Iris pigment epithelial cell (primary cell): Measurements from ENCODE around the gene TACC2.

Experiments
- DNase-seq: peaks from one replicate; pipeline ENCODE4 v3.0.0-alpha.2; 2011; ENCODE audit warnings: low read depth

The TACC2 gene

DNA sequence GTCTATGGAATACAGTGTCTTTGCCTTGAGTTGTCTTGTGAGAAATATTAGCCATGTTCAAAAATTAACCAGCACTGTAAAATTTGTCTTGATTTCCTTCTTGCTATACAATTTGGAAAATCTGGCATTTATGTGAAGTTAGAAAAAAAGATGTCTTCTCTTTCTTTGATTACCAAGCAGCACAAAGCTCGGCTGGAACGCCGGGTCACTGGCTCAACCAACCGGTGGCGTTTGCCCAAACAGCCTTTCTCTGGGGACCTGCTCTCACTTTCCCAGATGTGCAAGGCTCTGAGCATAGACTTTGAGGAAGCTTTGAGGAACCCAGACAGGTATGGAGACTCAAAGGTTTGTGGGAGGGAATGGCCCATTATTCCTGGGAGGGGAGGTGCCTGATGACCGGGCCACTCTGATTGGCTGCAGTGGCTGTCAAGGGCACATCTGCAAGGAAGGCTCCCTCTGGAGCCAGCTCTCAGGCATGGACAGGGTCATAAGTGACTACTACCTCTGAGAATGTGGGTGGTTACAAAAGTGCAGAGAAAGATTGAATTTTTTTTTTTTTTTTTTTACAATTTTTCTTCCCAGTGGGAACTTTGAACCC, 287.7 kb downstream of the TACC2 start:
- DNase-seq = no peak

DNA sequence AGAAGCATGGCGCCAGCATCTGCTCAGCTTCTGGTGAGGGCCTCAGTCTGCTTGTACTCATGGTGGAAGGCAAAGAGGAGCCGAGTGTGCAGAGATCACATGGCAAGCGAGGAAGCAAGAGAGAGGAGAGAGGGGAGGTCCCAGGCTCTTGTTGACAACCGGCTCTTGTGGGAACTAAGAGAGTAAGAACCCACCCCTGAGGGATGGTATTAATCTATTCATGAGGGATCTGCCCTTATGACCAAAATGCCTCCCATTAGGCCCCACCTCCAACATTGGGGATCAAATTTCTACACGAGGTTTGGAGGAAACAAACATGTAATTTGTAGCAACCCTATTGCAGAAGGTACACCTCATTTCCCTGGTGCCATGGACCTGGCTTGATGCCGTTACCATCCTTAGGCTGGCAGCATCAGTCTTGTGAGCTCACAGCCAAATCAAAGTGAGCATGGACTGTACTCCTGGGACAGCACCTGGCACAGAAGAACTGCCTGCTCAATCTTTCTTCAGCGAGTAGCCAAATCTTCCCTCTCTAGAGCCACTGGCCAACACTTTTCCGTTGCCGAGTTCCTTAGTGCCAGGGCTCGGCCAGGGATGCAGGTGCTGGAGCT, 288.7 kb downstream of the TACC2 start:
- DNase-seq = no peak

DNA sequence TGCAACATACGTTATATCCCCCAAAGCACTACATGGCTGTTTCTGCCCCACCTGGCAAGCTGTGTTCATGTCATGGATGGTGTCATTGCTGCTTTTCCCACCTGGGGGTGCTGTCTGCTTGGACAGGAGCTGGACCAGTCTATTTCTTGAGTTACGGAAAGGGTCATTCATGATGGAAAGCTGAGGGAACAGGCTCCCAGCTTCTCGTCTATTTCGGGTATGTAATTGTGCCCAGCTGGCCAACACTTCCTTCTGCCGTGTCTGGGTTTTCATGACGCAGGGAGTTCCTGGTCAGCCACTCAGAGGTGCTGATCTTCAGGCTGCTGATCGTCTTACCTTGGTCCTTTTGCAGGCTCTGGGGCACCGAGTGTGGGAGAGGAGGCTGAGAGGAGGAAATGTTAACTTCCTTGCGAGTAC, 290.8 kb downstream of the TACC2 start:
- peak; percentile 59 for DNase-seq

DNA sequence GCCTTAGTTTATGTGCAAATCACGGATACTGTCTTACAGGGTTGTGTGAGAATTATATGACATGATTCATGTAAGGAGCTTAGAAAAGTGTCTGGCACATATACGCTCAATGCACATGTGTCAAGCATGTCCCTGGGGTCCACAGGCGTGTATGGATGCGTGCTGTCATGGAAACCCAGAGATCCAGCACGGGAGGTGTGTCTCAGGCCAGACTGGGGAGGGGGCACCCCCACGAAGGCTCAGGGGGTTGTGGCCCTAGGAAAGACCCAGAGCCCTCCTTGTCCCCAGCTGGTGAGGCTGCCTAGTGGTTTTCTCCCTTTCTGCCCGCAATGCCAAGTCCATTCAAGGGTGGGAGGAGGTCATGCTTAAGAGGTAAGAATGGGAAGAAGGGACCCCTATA, 291.2 kb downstream of the TACC2 start:
- DNase-seq = no peak

DNA sequence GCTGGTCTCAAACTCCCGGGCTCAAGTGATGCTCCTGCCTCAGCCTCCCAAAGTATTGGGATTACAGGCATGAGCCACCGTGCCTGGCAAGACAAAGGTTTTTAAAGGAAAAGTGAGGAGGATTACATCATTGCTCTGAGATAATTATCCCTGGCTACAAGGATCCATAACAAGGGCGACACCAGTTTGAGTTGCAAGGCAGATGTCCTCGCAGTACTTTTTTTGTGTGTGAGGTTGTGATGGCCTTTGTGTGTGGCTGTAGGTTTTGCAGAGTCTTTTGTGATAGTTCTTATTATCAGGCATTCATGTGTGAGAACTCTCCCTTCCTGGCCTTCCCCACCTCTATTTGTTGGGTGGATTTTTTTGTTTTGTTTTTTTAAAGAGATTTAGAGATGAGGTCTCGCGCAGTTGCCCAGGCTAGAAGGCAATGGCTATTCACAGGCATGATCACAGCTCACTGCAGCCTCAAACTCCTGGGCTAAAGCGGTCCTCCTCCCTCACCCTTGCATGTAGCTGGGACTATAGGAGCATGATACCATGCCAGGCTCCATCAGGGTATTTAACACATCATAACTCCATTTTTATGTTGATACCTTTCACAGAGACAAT, 292.2 kb downstream of the TACC2 start:
- no peak for DNase-seq

DNA sequence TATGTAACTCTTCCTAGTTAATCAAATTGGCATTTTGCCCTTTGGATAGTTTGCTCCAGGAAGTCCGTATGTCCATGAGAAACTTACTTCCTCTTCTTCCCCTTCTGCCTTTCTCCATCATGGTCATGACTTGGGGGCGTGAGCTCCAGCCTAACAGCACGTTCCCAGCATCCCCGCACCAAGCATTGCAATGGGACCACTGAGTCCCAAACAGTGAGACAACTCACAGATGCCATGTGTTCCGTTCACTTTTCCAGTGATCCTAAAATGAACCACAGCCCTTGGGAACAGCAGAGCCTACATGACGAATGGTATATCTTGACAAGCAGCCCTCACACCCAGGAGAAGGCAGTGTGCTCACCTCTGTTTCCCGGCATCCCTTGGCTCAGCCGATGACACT, 292.8 kb downstream of the TACC2 start:
- DNase-seq = no peak

DNA sequence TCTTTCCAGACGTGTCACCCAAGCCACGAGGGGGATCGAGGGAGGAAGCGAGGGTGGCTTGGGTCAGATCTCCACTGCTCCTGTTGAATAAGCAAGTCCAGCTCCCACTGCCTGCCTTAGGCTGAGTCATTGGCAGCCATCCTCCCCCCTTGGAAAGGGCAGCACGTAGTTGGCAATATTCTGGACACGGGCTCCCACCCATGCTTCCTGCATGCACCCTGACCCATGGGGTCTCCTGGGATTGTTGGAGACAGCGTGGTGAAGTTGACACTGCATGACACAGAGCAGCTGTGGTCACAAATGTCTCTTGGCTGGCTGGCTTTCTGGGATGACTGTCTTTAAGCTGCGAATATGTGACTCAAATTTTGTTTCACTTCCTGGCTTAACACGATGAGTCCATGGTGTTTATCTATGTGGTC, 293.3 kb downstream of the TACC2 start:
- DNase-seq = no peak

DNA sequence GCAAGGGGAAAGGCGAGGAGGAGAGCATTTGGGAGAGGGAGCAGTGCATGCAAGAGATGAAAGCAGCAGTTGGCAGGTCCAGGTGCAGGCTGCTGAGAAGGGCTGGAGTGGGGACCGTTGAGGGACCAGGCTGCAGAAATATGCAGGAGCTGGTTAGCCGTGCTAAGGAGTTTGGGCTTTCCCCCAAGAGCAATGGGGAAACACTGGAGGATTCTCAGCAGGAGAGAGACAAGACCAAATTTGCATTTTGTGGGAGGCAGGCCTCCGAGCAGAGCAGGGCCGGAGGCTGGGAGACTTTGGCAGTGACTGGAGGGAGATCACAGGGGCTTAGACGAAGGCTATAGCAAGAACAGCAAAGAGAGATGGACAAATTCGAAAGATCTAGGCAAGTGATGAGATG, 293.9 kb downstream of the TACC2 start:
- no peak for DNase-seq

DNA sequence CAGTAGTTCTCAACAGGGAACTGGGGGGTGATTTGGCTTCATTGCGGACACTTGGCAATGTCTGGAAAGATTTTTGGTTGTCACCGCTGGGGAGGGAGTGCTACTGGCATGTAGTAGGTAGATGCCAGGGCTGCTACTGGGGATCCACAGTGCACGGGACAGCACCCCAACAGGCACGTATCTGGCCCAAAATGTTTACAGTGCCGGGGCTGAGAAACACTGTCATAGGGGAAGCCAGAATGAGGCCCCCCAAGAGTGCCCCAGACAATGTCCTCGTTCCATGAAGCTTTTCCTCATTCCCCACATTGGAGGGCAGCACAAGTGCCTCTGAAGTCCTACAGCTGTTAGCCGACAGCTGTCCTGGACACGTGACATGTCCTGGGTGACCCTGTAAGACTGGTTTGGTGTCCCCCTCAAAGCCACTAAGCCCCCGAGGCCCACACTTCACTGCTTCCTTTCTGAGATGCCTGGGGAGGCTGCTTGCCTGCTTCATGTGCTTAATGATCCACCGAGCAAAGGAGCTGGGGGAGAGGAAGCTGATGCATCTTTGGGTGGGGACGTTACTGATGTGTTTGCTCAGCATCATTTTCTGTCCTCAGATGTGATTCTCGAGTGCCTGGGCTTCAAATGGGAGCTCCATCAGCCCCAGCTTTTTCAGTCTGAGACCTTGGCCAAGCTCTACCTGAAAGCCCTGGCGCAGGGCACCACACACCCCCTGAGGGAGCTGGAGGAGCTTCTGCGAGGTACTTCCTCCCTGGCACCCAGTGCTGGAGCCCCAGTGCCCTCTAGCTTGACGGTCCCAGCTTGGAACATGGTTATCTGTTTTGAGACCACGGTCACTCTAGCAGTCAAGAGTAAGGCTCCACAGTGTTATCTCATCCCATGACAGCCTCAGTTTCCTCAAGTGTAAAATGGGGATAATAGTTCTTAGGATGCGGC, 296.8 kb downstream of the TACC2 start:
- no peak for DNase-seq

DNA sequence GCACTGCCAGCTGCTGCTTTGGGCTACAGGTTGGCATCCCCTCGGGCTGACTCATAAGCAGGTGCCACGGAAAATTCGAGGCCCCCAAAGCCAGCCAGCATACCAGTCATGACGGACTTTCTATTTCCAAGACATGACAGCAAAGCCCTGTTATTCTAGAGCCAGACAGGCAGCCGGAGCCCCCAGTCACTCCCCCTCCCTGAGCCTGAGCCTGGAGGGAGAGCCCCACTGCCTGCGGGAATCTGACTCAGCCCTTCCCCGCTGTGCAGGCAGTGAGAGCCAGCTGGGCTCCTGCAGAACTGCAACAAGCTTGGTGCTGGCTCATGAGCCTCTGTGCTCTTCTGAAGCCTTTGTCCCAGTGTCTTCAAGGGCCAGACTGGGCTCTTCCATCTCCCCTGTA, 297.9 kb downstream of the TACC2 start:
- DNase-seq = peak; percentile 72

DNA sequence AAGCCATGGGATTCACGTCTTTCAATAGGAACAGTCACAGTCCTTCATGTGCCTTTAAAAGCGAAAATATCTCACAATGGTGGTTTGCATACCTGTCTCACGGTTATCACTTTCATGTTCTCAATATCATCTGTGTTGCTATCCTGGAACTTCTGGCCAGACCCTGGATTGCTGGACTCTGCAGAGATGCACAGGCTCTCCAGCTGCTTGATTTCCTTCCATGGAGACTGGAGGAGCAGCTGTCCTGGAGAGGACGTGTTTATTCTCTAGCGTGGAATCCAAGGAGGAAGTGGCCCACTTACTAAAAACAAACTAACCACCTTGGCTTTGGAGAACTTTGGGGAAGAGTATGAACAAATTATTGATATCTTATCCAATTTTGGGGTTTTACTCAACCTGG, 298.6 kb downstream of the TACC2 start:
- DNase-seq = no peak

DNA sequence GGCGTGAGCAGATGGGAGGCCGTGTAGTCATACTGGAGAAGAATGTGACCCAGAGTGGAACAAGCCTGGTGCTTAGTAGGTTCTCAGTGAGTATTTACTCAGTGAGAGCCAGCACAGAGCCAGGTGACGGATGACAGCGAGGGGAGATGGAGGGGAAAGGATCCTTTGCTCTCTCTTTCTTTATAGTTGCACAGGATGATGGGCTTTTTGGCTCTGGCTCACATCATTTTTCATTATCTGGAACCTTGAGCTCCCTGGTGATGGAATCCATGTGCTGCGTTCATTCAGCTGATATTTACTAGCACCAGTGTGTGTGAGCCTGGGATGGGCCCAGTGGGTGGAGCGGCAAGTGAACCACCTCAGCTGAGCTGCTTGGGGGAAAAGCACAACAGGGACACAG, 299.3 kb downstream of the TACC2 start:
- DNase-seq = no peak

DNA sequence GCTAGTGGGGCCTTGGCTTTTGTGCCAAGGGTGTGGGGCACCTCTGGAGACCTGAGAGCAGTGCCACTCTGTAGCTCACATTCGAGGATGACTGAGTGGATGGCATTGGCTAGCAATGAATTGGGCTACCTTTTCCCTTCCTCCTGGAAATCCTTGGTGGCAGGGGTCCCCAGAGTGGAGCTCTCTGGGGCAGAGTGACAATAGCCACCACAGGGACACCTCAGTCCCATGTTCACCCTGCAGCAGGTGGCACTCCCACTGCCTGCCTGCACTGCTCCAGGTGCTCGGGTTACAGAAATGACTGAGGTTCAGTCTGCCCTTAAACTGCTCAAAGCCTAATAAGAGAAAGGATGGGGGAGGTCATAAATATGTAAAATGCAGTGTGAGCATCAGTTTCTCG, 300.0 kb downstream of the TACC2 start:
- DNase-seq = no peak

DNA sequence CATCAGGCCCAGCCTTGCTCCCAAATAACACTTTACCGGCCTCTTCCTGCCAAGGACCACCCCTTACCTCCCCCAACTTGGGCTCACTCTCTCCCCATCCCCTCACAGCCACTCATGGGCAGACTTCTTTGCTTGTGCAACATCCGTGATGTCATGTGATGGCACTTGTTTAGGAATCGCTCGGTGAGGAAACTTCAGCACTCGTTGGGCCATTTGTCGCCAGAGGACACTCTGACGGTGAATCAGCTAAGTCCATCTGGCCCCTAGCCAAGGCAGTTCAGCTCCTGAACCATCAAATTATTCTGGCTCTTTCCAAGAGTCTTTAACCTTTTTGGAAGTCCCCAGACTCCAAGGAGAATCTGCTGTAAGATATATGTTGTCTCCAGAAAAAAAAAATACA, 301.4 kb downstream of the TACC2 start:
- DNase-seq = no peak

DNA sequence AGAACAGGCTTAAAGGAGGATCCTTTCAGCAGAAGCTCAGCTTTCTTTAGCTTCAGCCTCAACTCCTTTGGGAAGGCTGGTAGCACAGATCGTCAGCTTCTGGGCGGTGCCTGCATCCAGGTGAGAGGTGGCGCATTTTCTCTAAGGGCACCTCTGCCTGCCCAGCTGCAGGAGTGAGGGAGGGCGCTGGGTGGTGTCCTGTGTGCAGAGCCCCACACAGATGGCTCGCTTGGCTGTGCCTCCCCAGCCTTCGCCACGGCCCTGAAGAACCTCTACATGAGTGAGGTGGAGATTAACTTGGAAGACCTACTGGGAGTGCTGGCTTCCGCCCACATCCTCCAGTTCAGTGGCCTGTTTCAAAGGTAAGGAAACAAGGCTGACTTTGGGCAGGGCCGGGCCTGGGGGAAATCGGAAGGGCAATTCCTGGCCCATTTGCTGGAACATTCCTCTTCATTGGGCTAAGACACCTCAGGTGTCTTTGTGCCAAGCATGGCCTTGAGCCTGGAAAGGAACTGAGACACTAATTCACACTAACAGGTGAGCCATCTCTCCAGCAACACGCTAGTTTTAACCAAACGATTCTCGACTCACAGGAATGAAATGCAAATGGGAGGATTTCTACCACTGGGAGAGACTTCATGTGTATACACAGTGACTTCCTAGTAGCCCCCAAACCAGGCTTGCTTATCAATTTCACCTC, 302.0 kb downstream of the TACC2 start:
- no peak for DNase-seq

DNA sequence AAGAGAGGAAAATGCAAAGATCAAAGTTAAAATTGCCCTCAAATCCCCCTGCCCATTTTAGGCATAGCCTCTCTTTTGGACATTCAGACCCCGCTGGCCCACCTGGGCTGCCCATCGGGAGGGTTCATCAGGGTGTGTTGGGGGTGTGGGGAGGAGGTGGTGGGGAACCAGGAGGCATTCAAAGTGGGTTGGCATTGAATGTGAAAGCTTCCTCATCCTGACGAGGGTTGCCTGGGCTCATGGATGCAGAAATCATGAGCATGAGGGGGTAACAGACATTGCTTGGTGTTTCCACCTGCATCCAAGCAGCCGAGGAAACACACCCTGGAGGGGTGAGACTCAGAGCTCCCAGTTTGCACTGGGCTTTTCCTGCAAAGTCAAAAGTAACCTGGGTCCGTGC, 302.8 kb downstream of the TACC2 start:
- no peak for DNase-seq

DNA sequence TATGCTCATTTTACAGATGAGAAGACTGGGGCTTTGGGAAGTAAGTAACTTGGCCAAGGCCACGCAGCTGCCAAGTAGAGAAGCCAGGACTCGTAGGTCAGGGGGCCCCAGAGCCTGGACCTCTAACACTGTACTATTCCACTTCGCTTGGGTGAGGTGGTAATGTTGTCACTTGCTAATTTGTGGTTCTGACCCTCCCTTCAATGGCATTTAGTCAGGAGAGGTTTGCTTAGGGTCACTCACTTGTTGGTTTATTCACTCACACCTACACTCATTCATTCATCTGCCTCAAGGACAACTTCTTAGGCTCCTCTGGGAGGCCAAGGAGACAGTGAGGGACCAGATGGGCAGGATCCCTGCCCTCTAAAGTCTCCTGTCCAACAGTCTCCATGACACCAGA, 303.4 kb downstream of the TACC2 start:
- DNase-seq = no peak

DNA sequence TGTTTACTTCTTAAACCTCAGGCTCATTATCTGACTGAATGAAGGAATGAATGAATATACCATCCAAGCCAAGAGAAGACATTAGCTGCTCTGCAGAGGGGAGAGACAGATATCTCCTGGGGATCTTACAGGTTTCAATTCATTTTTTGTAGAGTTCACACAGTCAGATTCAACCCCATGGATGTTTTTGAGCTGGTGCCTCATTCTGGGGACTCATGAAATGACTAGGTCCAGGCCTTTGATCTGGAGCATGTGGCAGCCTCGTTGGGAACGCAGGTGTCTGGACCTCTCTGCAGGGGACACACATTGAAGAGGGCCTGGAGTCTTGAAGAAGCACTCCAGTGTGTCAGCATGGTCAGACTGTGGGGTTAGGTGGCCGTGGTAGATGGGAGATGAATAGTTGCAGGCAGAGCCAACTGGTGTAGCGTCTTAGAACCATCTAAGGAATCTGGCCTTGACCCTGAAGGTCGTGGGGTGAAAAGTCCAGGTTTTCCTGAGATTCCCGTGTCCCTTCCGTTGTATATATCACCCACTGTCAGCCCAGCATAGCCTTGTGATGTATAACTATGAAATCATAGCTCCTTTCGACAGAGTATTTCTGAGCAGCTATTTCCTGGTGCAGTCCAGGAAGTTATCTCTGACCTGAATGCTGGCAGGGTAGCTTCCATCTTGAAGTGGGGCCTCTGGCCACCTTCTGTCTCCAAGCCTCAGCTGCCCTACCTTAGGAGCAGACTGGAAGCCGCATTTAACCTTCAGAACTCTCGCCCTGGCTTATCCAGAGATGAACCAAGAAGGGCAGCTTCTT, 304.4 kb downstream of the TACC2 start:
- no peak for DNase-seq

DNA sequence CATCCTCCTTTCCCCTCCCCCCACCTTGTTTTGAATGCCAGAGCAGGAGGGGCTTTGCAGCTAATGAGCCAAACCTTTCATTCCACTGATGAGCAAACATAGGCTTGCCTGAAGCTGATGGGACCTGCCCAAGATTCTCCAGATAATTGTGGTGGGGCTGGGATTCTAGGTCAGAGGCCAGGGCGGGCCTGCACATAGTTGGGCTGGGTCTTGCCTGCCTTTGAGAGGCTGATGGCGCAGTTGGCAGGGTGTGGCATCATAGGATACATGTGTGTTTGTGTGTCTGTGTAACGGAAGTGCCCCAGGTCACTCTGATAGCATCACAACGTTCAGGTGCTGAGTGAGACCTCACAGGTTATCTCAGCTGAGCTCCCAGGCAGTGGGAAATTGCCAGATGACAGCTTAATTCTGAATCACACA, 305.0 kb downstream of the TACC2 start:
- no peak for DNase-seq

DNA sequence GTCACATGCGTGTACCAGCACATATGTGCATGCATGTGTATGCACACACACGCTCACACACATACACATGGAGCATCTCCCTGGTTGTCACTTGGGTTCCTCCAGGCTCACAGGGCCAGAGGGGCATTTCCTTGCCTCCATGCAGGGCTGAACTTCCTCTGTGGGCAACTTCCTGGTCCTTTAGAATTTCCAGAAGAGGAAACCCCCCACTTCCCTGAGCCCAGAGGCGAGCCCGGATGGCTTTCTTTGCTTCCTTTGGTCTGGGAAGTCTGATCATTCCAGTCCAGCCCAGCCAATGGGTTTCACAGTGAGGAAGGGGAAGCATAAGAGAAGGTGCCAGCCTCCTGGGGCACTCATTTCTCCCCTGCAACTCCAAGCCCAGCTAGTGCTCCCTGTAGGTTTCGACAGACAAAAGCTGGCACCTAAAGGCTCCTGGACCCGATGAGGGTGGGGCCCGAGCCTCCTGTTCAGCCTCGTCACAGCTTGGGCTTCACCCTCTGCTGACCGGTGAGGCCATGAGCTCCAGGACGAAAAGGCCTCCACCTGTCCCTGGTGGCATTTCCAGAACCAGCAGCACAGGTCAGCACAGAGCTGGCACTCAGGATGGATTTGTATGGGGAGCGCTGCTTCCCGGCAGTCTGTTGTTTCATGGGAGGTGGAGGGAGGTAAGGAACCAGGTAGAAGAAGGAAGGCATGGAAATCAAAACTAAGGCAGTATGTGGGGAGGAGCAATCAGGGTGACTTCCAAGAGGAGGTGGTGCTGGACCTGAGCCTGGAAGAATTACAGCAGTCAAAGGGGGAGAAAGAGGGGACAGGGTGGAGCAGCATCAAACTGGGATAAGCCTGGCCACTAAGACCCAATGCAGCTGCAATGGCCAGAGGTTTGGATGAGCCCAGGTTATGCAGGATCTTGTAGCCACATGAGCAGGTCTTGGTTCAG, 305.8 kb downstream of the TACC2 start:
- no peak for DNase-seq
